GM18909 (cell line): ENCODE data around the gene ETV6.
"Not testable (repeated sequence)": the region's sequence is repeated elsewhere in the genome, so short reads cannot be mapped to it uniquely, and the experiment has no call there.

Experiments
- ATAC-seq: cut with Tn5 transposase; IDR thresholded peaks from one replicate; pipeline ENCODE4 v1.9.1; 2021; ENCODE audit warnings: mild to moderate bottlenecking; ENCODE audit not compliant: unreplicated experiment, poor library complexity

The ETV6 gene

DNA sequence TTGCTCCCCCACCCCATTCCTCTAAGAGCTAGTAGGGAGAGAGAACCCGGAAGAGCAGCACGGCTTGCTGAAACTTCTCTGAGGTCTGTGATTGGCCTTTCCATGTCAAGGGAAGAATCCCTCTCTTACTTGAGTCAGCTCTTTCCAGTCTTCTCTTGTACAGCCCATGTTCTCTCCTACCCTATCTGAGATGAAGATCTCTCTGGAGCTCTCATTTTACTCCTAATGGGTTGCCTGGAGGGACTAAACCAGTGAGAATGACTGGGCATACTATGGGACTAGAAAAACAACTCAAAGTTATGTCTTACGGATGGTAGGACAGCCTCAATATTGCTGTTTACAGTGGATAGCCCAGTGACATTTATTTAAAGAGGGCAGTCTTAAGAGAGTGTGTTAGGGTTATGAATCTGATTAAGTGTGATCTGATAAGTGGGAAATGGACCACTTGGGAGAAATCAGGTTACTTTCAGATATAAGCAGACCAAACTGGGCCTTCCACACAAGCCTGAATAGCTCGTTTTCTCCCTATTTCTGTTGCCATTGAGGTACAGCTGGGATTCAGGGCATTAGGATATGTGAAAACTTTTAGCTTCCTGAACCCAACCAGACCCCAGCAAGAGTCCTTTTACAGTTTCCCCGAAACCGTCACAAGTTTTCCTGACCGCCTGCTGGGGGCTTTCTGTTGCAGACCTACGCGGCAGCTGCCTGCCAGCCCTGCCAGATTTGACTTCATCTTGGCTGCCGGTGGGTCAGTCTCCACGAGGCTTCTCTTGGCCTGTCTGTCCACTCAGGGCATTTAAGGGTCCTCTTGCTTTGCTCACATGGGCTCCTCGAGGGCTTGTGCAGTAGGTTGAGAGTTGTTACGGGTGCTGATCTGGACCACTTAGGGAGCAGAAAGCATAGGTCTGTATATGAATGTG is 16.9 kb downstream of the ETV6 start:
- no peak for ATAC-seq

DNA sequence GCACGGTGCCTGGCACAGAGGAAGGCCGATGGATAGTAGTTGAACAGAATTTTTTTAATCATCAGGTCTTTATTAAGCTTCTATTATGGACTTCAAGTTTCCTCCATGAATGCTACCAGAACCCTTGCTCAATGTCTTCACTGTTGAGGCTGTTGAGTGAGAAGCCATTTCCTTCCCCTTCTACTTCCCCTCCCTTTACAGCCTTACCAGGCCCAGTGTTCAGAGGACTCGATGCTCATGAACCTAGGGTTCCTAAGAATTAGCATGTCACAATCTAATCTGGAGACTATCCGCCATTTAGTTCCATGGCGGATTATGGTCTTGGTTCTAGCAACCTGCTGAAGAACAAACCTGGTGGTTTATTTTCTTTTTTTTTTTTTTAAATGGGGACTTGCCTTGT is 17.7 kb downstream of the ETV6 start:
- ATAC-seq = no peak

DNA sequence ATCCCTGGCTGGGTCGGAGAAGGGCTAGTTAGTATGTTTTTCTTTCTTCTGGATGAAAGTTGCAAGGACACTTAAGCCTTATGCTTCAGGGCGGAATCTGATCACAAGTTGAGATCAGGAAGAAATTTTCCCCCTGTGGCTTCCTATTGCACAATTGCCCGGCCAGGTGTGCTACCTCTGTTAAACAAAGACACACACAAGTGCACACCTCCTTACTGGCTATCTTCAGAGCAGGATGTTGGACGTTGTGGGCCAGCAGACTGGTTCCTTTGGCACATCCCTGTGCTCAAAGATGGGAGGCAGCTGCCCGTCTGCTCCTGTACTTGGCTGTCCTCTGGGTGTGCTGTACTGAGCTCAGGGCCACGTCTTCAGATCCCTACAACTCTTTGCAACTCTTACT is 19.1 kb downstream of the ETV6 start:
- ATAC-seq = no peak

DNA sequence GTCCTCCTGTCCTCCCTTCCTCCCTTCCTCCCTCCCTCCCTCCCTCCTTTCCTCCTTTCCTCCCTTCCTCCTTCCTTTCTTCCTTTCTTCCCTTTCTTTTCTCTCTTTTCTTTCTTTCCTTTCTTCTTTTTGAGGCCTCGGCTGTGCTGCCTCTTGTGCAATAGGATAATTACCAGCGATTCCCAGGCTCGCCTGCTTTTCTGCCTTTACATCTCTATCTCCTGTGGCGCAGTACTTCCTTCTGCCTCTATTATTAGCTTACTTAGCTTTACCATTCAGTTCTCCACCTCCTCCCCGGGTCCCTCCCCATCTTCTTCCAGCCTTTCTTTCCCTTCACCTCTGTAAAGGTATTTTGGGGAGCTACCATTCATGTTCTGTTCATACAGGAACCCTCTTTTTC is 19.9 kb downstream of the ETV6 start:
- ATAC-seq = no peak

DNA sequence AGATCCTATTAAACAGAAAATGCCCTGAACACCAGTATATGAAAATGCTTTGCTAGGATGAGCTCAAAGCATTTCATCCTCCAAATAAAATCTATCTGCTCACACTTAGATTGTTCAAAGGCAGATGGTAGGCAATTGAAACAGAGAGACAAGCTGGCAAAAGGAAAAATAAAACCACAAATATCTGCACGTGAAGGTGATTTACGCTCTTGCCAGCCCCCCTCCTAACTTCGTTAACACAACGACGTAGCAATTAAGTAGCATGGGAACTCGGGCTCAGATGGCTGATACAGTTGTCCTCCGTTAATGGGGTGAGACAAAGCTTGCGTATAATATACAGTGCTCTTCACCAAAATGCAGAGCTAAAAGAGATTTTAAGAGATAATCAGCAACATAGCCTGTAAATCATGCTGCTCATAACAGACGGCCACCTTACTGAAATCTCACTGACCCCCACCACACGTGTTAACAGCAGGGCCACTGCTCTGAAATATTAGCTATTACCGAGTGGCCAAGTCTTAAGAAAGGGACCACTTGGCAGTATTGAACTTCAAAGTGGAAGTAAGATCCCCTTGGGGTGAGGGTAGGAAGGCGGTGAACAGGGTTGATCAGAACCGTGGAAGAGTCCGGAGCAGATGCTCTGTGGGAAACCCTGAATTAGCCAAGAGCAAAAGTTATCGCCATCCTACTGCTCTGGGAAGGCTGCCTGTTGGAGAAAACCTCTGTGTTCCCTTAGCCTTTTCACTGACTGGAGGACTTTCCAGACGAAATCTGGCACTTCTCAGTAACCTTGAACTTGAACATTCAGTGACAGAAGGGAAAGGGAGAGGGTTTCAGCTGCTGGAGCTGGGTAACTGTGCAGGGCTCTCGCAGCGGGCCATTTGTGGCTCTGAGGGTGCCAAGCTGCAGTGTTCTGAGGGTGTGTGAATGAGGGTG is 23.1 kb downstream of the ETV6 start:
- ATAC-seq = no peak

DNA sequence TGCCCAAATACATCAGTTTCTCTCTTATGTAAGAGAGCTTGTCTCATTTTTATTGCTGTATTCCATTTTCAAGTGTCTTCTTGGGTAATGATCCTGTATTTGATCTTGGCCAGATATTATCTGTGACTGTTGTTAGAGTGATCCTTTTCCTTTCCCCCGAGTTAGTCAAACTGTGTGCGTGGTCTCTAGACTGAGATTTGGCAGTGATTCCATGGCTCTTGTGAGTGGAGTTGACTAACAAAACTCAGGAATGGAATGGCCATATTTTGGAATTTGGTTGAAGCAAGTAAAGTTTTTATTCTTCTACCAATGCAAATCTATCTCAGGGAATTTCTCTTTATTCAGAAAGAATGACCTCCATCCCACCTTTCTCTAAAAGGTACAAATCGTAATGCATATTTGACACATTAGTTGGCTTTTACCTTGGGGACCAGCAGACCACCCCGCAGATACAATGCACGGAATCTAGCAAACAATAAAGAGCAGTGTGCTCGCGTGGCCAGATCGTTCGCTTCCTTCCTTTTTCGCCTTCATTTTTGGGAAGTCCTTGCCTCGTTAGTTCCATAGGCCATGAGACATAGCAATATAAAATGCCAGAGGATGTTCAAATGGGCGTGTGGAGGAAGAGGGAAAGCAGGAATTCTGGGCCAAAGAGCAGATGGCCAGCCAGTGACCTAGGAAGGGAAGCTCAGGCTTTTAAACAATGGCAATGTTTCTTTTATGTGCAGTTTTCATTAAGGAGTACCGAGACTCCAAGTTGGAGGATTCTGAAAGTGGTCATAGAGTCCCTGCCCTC is 24.4 kb downstream of the ETV6 start:
- no peak for ATAC-seq

DNA sequence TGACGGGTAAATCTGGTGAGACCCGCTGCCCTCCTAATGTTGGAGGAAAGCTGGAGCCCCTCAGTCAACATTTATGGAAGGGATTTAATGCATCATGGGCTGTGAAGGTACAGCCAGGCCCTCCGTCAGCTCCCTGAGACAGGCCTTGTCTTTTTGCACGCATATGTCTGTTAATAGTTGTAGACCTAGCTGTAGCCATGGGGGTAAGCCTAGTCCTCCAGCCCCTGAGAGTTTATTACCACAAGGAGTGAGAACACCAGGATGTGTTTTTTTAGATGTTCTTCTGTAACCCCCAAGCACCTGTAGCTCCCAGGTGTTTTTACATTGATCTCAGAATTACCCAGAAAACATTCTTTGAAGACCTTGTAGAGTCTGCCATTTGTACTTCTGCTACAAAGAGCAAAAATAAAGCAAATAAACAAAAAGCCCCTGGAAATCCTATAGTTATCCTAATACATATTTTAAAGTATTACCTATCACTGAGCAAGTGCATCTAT is 25.5 kb downstream of the ETV6 start:
- ATAC-seq = no peak

DNA sequence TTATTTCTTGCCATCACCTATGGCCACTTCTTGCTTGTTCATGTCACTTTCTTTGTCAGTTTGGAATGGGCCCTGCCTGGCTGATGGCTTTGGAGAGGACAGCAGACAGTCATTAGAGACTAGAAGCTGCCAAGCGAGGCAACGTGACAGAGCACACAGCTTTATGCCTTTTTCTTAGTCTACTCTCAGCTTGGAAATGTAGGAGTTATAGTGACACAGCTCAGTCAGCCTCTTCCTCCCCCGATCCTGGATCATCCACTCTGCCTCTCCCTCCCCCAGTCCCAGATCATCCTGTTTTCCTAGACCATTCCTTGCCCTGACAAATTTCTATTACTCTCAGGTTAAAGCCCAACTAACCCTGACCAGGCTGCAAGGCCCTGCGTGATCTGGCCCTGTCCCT is 26.6 kb downstream of the ETV6 start:
- ATAC-seq = no peak

DNA sequence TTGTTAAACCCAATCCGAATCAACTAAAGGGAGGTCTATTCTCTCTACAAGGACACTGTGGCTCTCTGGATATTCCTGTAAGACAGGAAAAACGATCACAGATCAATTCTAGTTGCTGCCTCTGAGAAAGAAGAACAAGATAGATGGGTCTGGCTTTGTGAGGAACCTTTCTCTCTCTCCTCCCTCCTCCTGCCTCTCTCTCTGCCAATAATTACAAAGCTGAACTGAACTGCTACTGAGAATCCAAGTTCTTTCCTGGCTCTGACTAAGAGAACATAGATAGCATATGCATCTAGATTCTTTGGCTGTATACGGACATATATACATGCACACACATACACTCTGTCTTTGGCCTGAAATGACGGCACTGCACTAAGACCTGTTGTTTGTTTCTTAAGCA is 27.6 kb downstream of the ETV6 start:
- no peak for ATAC-seq

DNA sequence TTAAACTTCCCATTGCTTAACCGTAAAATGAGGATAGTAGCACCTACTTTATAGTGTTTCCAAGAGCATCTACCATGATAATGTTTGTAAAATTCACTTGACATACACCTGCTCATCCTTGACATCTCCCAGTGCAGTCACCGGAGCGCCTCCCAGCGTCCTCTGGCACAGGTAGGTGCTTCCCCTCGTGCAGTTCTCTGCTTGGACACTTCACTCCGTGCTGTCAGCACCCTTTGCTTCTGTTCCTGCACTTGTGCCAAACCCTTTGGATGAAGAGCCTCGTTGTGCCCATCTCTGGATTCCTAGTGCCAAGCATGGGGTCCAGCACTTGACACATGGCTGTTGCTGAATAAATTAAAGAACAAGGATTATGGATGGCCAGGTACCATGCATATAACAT is 28.3 kb downstream of the ETV6 start:
- ATAC-seq = no peak

DNA sequence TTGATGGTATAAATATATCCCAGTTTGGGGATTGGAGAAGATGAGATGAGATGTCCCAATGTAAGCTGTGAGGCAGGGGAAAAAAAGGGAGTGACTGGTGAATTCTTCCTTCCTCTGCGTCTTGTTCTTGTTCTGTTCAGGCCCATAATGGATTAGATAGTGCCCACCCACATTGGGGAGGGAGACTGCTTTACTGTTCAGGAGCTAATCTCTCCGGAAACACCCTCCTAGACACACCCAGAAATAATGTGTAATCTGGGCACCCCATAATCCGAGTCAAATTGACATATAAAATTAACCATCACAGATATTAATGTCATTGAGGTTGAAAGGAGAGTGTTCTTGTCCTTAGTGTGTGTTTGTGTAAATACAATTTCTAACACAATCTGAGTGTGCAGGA is 29.3 kb downstream of the ETV6 start:
- ATAC-seq = no peak

DNA sequence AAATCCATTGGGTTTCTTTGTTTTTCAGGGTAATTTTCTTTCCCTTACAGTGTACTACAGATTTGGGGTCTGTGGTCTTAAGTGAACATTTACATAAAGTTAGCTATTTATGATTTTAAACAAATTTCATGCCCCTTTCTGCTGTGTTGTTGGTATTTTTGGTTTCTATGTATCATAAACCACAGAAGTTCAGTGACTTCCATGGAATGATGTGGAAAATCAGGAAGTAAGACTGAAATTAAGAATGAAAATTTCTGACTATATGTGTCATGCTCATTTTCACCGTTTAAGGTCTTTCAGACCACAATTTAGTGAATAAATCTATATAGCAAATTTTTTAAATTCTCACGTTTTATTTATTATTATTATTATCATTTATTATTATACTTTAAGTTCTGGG is 31.7 kb downstream of the ETV6 start:
- ATAC-seq = no peak

DNA sequence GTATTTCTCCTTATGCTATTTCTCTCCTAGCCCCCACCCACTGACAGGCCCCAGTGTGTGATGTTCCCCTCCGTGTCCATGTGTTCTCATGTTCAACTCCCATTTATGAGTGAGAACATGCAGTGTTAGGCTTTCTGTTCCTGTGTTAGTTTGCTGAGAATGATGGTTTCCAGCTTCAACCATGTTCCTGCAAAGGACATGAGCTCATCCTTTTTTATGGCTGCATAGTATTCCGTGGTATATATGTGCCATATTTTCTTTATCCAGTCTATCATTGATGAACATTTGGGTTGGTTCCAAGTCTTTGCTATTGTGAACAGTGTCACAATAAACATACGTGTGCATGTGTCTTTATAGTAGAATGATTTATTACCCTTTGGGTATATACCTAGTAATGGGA is 32.2 kb downstream of the ETV6 start:
- ATAC-seq = not testable (repeated sequence)

DNA sequence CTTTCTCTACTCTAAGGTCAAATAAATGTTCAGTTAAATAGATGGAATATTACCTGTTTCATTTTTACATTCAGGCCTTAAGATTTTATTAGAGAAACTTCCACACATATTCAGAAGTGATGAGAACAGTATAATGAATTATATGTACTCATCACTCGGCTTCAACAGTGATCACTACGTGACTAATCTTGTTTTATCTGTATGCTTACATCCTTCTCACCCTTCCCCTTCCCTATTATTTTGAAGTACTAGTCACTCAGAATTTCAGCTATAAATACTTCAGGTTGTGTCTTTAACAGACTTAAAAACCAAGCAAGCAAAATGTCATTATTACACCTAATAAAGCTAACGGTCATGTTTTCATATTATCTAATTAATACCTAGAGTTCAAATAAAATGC is 34.9 kb downstream of the ETV6 start:
- ATAC-seq = no peak

DNA sequence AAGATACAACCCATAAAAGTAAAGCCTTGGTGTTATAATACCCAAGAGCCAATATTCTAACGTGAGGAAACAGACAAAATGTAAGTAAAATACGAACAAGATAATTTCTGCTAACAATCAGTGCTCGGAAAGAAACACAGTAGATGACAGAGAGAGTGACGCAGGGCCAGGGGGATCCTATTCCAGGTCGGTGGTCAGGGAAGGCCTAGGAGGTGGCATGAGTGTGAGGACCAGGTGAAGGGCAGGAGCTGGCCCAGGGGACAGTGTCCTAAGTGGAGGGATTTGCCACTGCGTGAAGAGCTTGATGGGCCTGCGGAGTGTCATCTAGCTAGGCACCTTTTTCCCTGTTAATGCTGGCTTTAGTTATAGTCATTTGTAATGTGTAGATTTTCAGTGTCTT is 35.3 kb downstream of the ETV6 start:
- ATAC-seq = no peak

DNA sequence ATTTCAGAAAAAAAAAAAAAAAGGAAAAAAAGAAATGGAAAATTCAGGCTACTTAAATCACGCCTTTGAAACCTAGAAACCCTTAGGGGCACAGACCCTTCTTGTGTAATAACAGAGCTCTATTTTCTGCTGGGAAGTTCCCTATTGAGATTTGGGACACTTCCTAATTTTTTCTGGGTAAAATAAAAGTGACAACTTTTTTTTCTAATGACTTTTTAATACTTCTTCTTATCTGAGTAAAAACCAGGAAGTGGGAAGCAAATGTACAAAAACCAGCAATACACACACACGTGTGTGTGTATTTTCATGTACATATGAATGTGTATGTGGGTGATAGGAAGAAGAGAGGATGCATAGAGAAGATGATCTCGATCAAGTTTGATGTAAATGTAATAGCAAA is 35.8 kb downstream of the ETV6 start:
- no peak for ATAC-seq

DNA sequence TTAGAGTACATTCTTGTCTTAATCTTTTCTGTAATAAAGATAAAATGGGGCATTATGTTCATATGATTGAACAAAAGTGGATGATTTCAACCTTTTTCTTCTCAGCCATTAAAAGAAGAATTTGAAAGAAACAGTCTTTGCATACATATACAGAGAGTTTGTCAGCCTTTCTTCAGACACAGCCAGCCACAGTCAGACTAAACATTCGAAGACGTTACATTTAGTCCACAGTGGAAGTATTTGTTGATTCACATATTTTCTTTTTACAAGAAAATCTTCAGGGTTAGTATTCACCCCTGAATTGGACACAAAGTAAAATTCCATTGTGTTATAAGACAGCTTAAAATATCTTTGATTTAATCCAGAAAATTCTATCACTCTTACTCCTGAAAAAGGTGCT is 36.2 kb downstream of the ETV6 start:
- no peak for ATAC-seq

DNA sequence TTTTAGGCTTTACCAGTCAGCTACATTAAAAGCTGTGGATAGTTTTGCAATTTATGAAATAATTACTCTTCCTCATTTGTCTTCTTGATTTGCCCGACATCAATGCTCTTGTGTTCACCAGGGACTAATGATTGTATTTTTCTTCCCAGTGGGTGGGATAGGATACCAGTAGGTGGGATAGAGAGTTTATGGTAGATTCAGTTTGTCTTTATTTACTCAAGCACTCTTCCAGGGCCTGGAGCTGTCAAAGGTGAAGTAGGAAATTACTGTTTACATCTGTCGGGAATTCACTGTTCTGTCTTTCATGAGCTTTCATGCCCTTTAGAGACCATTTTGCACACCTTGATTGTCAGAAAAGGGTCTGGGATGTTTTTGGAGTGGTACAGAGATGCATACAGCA is 36.6 kb downstream of the ETV6 start:
- ATAC-seq = no peak

DNA sequence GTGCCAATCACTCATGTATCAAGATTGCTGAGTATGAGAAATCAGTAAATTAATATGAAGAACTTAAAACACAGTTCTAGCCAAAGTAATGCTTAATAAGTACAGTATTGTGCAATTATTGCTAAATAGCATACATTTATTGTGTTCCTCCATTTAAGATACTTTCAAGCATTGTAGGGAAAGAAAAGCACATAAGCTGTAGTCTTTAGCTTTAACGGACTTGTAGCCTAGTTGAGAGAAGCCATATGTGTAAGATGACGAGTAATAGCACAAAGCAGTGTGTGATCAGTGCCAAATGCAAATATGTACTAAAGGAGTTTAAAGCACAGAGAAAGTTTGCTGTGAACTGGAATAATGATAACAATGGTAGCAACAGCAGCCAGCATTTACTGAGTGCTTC is 38.1 kb downstream of the ETV6 start:
- ATAC-seq = no peak

DNA sequence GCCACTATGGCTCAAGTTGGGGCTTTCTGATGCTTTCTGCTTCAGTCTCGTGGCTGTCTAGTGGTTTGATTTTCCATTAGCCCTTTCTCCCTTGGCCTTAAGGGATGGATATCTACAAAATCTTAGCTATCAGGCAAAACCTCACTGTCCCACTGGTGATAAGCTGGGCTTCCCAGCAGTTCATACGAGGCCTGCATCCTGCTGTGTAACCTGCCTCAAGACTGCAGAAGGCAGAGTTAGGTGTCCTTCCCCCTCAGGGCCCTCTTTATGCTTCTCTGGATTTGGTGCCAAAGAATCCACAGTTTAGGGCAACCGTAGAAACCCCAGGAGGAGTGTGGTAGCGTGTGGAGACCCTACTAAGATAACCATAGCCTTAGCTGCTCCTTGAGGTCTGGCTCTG is 38.9 kb downstream of the ETV6 start:
- ATAC-seq = no peak
